HG03520 (cell line): ENCODE data around the gene CSNK1E.

ENCODE experiments used
- ATAC-seq: cut with Tn5 transposase; IDR thresholded peaks from one replicate; pipeline ENCODE4 v1.9.1; 2021; ENCODE audit warnings: mild to moderate bottlenecking, moderate library complexity; ENCODE audit not compliant: unreplicated experiment

CSNK1E gene

GRCh38 chr22:38308791-38309498, 8.3 kb downstream of the CSNK1E start:
- no peak for ATAC-seq

- no peak for ATAC-seq
Observed at GRCh38 chr22:38305471-38306448, 11.5 kb downstream of the CSNK1E start.

GRCh38 chr22:38304526-38304925, 12.7 kb downstream of the CSNK1E start:
- no peak for ATAC-seq

- ATAC-seq = no peak
Observed at GRCh38 chr22:38303974-38304373, 13.3 kb downstream of the CSNK1E start.

- ATAC-seq = no peak
Observed at GRCh38 chr22:38302906-38303305, 14.3 kb downstream of the CSNK1E start.

- no peak for ATAC-seq
Observed at GRCh38 chr22:38300946-38301345, 16.3 kb downstream of the CSNK1E start.

DNA sequence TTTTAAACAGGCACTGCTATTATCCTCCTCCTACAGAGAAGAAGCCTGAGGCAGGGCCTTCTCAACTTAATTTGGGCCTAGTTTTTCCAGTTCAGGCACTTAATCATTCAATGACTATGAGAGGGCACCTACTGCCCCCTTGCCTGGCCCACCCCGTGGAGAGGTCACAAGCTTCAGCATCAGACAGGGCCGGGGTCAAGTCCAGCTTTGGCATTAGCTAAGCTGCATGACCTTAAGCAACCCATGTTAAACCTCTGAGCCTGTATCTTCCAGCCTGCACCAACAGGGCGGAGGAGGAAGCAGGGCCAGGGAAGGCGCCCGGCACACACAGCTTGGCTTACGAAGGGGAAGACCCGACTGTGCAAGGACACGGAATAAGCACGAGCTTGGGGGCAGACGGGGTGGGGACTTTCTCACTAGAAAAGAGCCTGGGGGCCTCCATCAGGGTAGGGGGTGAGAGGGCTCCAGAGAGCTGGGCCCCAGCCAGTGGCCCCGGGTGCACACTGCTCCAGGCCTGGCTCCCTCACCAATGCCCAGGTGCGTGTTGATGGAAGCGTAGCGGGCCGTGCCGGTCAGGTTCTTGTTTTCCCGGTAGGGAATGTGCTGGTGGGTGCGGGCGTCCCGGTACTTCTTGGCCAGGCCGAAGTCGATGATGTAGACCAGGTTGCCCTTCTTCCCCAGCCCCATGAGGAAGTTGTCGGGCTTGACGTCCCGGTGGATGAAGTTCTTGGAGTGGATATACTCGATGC, 16.9 kb downstream of the CSNK1E start:
- ATAC-seq = no peak

- ATAC-seq = no peak
Observed at GRCh38 chr22:38299770-38300102, 17.5 kb downstream of the CSNK1E start.

DNA sequence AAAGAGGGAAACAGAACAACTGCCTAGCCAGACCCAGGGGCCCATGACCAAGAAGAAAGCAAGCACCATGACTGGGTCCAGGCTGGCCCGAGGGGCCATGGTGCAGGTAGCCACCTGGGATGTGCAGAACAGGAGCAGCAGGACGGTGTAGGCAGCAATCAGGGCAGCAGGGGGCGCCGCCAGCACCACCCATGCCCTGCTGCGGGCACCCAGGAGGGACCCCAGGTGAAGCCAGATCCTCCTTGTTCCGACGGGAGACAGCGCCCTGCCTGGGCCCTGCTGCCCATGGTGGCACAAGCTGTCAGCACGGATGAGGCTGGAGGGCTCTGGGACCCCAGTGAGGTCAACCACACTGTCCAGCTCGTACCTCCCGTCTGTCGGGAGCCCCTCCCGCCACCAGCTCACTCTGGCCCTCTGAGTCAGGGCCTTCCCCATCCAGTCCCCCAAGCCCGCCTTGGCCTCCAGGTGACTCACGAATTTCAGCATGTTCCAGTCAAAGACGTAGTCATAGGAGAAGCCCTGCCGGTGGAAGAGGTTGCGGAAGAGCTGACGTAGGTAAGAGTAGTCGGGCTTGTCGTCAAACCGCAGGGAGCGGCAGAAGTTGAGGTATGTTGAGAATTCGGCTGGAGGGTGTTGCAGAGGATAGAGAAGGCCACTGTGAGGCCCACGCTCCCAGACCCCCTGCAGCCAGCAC, 18.8 kb downstream of the CSNK1E start:
- no peak for ATAC-seq

DNA sequence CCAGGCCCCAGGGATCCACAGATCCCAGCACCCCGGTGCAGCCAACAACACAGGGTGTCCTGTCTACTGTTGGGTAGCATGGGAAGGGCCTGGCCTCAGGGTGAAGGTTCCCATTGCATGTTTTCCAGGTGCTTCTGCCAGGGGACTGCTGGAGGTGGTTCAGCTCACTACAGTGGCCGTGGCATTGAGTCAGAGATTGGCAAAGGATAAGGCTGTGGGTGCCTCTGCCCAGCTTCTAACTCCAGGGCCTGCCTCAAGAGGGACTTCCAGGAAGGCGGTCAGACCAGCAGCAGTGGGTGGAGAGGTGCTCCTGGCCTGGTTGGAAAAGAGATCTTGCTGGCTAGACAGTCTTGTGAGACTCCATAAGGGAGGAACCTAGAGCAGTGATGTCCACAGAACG, 20.9 kb downstream of the CSNK1E start:
- no peak for ATAC-seq

GRCh38 chr22:38295863-38296262, 21.4 kb downstream of the CSNK1E start:
- ATAC-seq = no peak

DNA sequence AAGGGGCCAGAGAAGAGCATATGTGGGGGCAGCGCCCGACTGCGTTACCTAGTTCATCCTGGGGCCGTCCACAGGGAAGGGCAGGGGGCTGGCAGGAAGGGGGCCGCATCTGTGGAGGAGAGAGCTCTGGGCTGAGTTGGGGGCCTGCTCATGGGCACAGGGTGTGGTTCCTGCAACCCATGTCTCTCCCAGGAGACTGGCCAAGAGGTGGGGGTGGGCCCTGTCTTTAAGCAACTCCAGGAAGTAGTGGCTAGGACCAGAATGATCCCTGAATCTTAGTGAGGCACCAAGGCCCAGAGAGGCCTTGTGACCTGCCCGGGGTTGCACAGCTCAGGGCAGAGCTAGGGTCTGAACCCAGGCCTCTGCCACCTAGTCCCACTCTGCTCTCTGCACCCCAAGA, 21.9 kb downstream of the CSNK1E start:
- ATAC-seq = no peak

- no peak for ATAC-seq
Observed at GRCh38 chr22:38294193-38294592, 23.0 kb downstream of the CSNK1E start.

- ATAC-seq = no peak
Observed at GRCh38 chr22:38292694-38293093, 24.5 kb downstream of the CSNK1E start.

- no peak for ATAC-seq
Observed at GRCh38 chr22:38291201-38291777, 25.9 kb downstream of the CSNK1E start.

DNA sequence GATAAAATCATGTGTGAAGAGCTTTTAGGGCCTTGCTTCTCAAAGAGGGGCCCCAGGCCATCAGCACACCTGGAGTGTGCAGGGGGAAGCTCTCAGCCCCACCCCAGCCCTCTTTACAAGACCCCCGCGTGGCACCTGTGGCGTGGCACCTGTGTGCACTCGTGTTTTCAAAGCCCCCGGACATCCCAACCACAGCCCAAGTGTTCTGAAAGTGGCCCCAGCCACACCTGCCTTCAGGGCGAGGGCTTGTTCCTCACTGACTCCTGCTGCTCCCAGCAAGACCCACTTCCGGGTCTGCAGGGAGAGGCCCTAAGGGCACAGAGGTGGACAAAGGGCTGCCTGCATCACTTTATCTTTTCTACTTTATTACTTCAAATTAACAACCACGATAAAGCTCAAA, 26.9 kb downstream of the CSNK1E start:
- ATAC-seq = no peak

GRCh38 chr22:38289583-38290082, 27.6 kb downstream of the CSNK1E start:
- no peak for ATAC-seq

DNA sequence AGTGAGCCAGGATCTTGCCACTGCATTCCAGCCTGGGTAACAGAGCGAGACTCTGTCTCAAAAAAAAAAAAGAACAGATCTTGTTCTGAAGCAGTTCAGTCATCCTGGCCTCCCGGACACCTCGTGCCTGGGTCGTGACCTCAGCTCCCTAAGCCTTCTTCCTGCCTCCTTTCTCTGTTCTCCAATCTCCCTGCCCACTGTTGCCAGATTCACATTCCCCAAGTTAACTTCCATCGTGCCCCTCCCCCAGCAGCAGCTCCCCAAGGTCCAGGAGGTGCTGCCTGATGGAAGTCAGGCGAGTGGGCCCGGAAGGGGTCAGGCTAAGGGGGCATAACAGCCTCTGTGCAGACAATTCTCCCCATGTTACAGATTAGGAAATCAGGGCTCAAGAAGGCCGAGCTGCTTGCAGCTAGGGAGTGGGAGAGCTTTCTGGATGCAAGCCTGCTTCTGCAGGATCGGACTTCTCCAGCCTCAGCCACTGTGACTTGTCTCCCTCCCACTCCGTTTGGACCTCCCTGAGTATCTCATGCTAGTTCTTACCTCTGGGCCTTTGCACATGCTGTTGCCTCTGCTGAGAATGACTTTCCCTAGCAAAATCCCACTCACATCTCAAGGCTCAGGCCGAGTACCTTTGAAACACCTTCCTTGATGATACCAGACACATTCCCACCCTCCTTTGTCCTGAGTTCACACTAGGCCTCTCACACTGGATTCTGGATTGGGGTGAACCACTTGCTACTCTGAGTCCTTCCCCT, 30.1 kb downstream of the CSNK1E start:
- ATAC-seq = no peak

DNA sequence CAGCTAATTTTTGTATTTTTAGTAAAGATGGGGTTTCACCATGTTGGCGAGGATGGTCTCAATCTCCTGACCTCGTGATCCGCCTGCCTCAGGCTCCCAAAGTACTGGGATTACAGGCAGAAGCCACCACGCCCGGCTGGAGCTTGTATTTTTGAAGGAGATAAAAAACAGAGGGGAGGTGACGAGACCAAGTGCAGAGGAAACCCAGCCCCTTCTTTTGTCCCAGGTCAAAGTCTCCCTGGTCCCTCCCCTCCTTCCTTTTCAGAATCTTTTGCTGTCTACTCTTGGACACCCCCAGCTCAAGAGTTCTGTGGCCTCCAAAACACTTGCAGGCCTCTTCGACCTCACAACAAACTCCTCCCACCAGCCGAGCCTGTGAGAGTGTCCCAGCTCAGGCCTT, 32.2 kb downstream of the CSNK1E start:
- no peak for ATAC-seq

DNA sequence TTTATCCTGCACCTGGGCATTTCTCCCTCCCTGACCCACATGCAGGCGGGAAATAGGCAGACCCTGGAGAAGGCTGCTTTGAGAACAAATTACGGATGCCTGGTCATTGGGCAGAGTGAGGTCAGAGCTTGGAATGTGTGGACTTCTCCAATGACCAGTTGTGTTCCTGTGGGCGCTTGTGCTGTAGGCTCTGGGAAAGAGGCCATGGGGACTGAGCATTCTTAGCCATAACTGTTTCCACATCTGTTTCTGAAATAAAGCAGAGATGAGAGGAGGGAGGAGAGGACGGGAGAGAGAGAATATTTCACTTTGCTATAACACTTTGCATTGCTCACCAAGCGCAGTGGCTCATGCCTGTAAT, 33.2 kb downstream of the CSNK1E start:
- ATAC-seq = no peak
